Transverse colon (tissue), 4 donors: ENCODE data around the gene SLC35E4. TPM values are rescaled to one million over a fixed set of nuclear protein-coding genes. Genes with fewer than 3 reads are reported as not detected.
"Not testable (repeated sequence)": the region's sequence is repeated elsewhere in the genome, so short reads cannot be mapped to it uniquely, and the experiment has no call there.

Experiments used
- DNase-seq: peaks from one replicate; pipeline ENCODE4 v3.0.0-alpha.2; 2019
- H3K27ac ChIP-seq, 4 donors: fragments of 200-600 bp; sonication (generic); 2 replicates each; pipeline ENCODE4 v1.5.1; 2016 to 2018; ENCODE audit warnings: inconsistent platforms in 4 of 4
- H3K27me3 ChIP-seq: fragments of 200-600 bp; sonication (generic); 2 replicates; pipeline ENCODE4 v1.5.1; 2017; ENCODE audit warnings: inconsistent platforms
- H3K36me3 ChIP-seq, 4 donors: fragments of 200-600 bp; sonication (generic); 2 replicates each; pipeline ENCODE4 v1.5.1; 2017 to 2019; ENCODE audit warnings: inconsistent platforms in 4 of 4
- H3K4me1 ChIP-seq, 4 donors: fragments of 200-600 bp; sonication (generic); 2 replicates each; pipeline ENCODE4 v1.5.1; 2017 to 2020; ENCODE audit warnings: inconsistent platforms in 4 of 4
- H3K4me3 ChIP-seq, 4 donors: fragments of 200-600 bp; sonication (generic); 1 replicate in 1 of 4; 2 replicates in 3 of 4; pipeline versions ENCODE4 v1.5.1 to v1.6.1; 2017 to 2019; ENCODE audit warnings: inconsistent platforms in 4 of 4
- H3K9me3 ChIP-seq, 2 donors: fragments of 200-600 bp; sonication (generic); 2 replicates each; pipeline ENCODE4 v1.5.1; 2017 to 2019; ENCODE audit warnings: inconsistent platforms in 2 of 2
- CTCF ChIP-seq, 5 experiments: fragments of 200-600 bp in 3 of 5; fragments of 450-650 bp in 2 of 5; sonication (generic) in 3 of 5; IDR thresholded peaks; 1 replicate in 2 of 5; 2 replicates in 3 of 5; pipeline ENCODE4 v1.5.1; 2016 to 2017; ENCODE audit warnings: antibody characterized with exemption in 5 of 5, inconsistent platforms in 3 of 5, mild to moderate bottlenecking in 2 of 5, moderate library complexity in 1 of 5
- EP300 ChIP-seq: sonication (generic); formaldehyde crosslinking; IDR thresholded peaks from one replicate; pipeline ENCODE4 v1.6.1; 2017; ENCODE audit warnings: antibody characterized with exemption, low read depth
- POLR2A ChIP-seq: fragments of 450-650 bp; IDR thresholded peaks from one replicate; pipeline ENCODE4 v1.6.1; 2016; ENCODE audit warnings: antibody characterized with exemption, mild to moderate bottlenecking, moderate library complexity
- POLR2AphosphoS5 ChIP-seq, 3 donors: sonication (generic); formaldehyde crosslinking; IDR thresholded peaks; one replicate each; pipeline ENCODE4 v1.6.1; 2016; ENCODE audit warnings: antibody characterized with exemption in 3 of 3
- whole genome bisulfite sequencing, 2 donors: methylation state at CpG; one replicate each; pipeline ENCODE4 v1.1.5; 2018; ENCODE audit warnings: low coverage in 1 of 2; 5-methylcytosine and 5-hydroxymethylcytosine counted together
- in situ Hi-C, 4 donors: fragments of 200-750 bp; cut with MboI; loops; one replicate each; pipeline versions ENCODE4 v1.15.0 to v1.15.1; 2017; ENCODE audit warnings: low sequenced_read_pairs in 3 of 4, low pct_ligation_motif_present in 1 of 4, low pct_unique_long_range_greater_than_20kb in 1 of 4
- intact Hi-C: fragments of 100-400 bp; cut with DNase I; formaldehyde crosslinking; loops from one replicate; pipeline ENCODE4 v1.15.1; 2023; ENCODE audit warnings: low total_unique reads
- total RNA-seq, 4 donors: library from RNA; depleted of rRNA; stranded (reverse); fragments of >200 nt; gene quantifications; one replicate each; pipeline ENCODE4 v1.1.0, GENCODE V29; 2016

SLC35E4 gene
- total RNA-seq, 4 donors from 2014 or later = 6.4 to 21.3 (median 15.7) TPM

- in situ Hi-C loops = no loop called here
- no peaks in the 10 kb centered on the region for H3K36me3 ChIP-seq
- DNase-seq = no peak
- H3K4me1 ChIP-seq = peaks cover 0 to 3% (median 0%) of the 10 kb centered on the region in 4 donors
- no peaks in the 10 kb centered on the region for H3K9me3 ChIP-seq
- H3K27ac ChIP-seq = no peak overlapping the region
- no peaks in the 10 kb centered on the region for H3K27me3 ChIP-seq
- WGBS, 2 donors = 93 to 100% methylated on average over 2 to 6 of the region's 6 CpGs
- intact Hi-C loops = no loop called here
- no peak overlapping the region for H3K4me3 ChIP-seq
- TF ChIP-seq POLR2AphosphoS5 (IDR thresholded peaks at IDR 0.05) (no peak), EP300 (no peak), CTCF (IDR thresholded peaks at IDR 0.05) (no peak), POLR2A (no peak)
Observed at GRCh38 chr22:30674482-30674881, 38.9 kb downstream of the SLC35E4 start.

GRCh38 chr22:30675436-30675835 is 39.9 kb downstream of the SLC35E4 start:
- TF ChIP-seq POLR2A = no peak
- TF ChIP-seq EP300 = no peak
- TF ChIP-seq CTCF (IDR thresholded peaks at IDR 0.05) = no peak
- no peak for TF ChIP-seq POLR2AphosphoS5 (IDR thresholded peaks at IDR 0.05)
- Histone ChIP-seq H3K27ac (no peak overlapping the region), H3K36me3 (no peaks in the 10 kb centered on the region), H3K4me1 (peaks cover 0 to 13% (median 6%) of the 10 kb centered on the region in 4 donors), H3K9me3 (no peaks in the 10 kb centered on the region), H3K27me3 (no peaks in the 10 kb centered on the region), H3K4me3 (no peak overlapping the region)
- intact Hi-C loops = no loop called here
- DNase-seq = no peak
- 83 to 94% methylated on average over 8 to 9 of the region's 9 CpGs for WGBS, 2 donors
- in situ Hi-C loops = no loop called here

- in situ Hi-C loops, H3K9me3 ChIP-seq, H3K27me3 ChIP-seq, intact Hi-C loops, H3K4me3 ChIP-seq, DNase-seq, H3K36me3 ChIP-seq, H3K27ac ChIP-seq: not testable (repeated sequence)
- H3K4me1 ChIP-seq = peaks cover 9 to 24% (median 12%) of the 10 kb centered on the region in 4 donors
- 57 to 60% methylated on average over 3 of the region's 3 CpGs for WGBS, 2 donors
Observed at GRCh38 chr22:30676565-30676964, 41.0 kb downstream of the SLC35E4 start.

- in situ Hi-C loops, intact Hi-C loops, H3K36me3 ChIP-seq, H3K4me3 ChIP-seq, H3K27me3 ChIP-seq, H3K9me3 ChIP-seq: not testable (repeated sequence)
- TF ChIP-seq POLR2AphosphoS5 (IDR thresholded peaks at IDR 0.05) = peak in 2 of 3 donors; percentile 13 to 14
- 41 to 46% methylated on average over 8 to 12 of the region's 12 CpGs for WGBS, 2 donors
- Histone ChIP-seq H3K27ac (peak overlapping the region in 3 of 4 donors; percentile 28 to 57 (median 41)), H3K4me1 (peaks cover 9 to 26% (median 12%) of the 10 kb centered on the region in 4 donors)
- peak; percentile 70 for DNase-seq
Observed at GRCh38 chr22:30679895-30680690, 44.5 kb downstream of the SLC35E4 start.

- intact Hi-C loops = no loop called here
- H3K9me3 ChIP-seq = no peaks in the 10 kb centered on the region
- peak overlapping the region in 1 of 4 donors; percentile 57 for H3K27ac ChIP-seq
- no peaks in the 10 kb centered on the region for H3K36me3 ChIP-seq
- in situ Hi-C loops = no loop called here
- H3K4me1 ChIP-seq = peaks cover 9 to 32% (median 12%) of the 10 kb centered on the region in 4 donors
- H3K27me3 ChIP-seq = no peaks in the 10 kb centered on the region
- H3K4me3 ChIP-seq = no peak overlapping the region
- TF ChIP-seq EP300 (no peak), CTCF (IDR thresholded peaks at IDR 0.05) (no peak), POLR2A (no peak), POLR2AphosphoS5 (IDR thresholded peaks at IDR 0.05) (no peak)
- DNase-seq = no peak
- WGBS, 2 donors = 86% methylated on average over 1 of the region's 1 CpG; no CpG with 5 or more reads in 1 of the 2 donors
Observed at GRCh38 chr22:30680991-30681770, 45.6 kb downstream of the SLC35E4 start.
